GM19351 (cell line): Measurements from ENCODE around the gene PTEN.
"Not testable (repeated sequence)": the region's sequence is repeated elsewhere in the genome, so short reads cannot be mapped to it uniquely, and the experiment has no call there.

Experiments
- ATAC-seq: cut with Tn5 transposase; IDR thresholded peaks from one replicate; pipeline ENCODE4 v1.9.1; 2021; ENCODE audit warnings: mild to moderate bottlenecking, moderate library complexity; ENCODE audit not compliant: unreplicated experiment

PTEN gene

DNA sequence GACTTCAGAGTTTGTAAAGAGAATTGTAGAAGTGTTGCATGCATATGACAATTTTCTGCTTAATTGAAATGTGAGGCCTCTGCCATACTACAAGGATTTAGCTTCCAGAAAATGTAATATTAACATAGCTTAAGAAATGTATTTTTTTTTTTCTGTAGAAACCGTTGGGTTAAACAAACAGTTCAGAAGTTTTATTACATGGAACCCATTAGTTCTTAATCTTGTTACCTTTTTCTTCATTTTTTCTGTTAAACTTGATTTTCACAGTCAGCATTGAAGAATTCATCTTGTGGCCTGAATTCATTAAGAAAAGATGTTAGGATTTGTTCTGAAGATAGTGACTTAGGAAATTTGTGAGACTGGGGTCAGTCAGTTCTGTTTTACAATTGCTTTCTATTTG, 4.9 kb downstream of the PTEN start:
- no peak for ATAC-seq

DNA sequence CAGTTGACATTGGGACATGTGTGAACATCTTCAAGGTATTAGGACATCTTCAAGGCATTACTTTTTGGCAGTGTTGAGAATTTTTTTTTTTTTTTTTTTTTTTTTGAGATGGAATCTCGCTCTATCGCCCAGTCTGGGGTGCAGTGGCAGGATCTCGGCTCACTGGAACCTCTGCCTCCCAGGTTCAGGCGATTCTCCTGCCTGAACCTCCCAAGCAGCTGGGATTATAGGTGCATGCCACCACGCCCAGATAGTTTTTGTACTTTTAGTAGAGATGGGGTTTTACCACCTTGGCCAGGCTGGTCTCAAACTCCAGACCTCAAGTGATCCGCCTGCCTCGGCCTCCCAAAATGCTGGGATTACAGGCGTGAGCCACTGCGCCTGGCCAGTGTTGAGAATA, 5.7 kb downstream of the PTEN start:
- ATAC-seq, result not testable (repeated sequence)

DNA sequence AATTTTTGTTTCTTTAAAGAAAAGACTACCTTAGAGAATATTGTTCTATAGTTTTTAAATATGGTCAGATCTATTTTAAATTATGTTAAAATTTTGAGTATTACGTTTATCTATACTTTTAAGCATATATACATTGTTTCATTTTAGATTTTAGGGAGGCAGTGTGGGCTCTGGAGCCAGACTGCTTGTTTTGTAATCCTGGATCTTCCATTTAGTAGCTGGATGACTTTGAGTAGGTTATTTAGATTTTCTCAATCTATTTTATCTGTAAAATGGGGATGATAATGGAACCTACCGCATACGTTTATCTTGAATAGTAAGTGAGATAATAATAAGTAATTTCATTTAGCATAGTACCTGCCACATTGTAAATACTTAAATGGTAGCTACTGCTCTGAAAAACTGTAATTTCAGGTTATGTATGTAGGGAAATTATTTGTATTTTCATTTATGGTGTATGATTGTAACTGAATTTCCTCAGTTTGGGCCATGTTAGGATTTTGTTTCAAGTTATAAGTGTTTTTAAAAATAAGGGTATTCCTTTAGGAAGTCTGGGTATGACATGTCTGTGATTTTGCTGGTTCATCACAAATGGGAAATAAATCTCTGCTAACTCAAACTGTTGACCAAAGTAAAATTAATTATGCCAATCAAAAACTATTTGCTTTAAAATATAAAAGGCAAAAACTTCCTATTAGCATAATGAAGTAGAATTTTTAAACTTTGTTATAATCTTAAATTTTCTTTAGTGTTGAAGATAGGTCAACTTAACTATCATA, 6.5 kb downstream of the PTEN start:
- no peak for ATAC-seq

DNA sequence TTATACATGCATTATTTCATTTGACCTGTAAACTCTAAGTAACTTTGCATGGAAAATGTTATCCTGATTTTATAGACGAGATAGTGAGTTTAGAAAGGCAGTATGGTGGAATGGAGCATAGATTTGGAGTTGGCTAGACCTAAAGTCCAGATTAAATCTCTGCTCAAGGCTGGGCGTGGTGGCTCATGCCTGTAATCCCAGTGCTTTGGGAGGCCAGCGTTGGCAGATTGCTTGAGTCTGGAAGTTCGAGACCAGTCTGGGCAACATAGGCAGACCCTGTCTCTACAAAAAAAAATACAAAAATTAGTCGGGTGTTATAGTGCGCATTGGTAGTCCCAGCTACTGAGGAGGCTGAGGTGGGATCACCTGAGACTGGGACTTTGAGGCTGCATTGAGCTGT, 9.4 kb downstream of the PTEN start:
- ATAC-seq, result no peak

DNA sequence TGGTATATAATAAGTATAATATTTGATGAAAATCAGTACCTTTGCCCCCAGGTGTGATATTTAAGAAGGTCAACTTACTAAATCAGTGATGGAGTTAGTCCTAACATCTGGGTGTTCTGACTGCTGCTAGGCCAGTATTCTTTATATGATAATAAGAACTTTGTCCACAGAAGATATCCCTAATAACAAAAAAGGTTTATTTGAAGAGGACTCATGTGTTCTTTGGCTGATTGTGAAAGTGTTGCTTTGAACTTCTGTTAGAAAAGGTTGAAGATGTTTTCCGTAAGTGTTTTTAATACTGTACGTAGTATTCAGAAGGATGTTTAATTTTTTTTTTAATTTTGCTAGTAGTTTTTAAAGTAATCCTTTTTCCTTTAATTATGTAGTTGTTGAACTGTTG, 10.2 kb downstream of the PTEN start:
- no peak for ATAC-seq

DNA sequence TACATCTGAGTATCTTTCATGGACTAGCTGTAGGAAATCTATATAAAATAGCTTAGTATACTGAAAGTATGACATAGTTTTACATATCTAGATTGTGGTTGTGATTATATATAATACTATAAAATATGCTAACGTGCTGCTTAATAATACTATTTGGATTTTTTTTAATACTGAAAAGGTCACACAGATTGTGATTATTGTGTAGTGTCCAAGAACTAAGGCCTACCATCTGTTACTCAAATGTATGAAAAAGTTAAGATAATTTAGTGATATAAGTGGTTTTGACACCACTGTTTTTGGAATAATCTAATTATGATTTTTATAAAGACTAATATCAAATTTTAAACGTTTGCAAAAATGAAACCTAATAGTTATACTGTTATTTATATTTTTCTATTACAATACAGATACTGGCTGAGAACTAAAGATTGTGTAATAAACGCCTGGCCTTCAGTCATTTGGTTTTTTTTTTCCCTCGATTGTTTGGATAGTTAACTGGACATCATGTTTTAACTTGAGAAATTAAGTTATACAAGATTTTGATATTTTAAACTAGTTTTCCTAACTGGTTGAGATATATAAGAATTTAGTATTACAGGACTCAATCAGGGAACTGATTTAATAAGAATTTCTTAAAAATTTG, 12.6 kb downstream of the PTEN start:
- ATAC-seq, result no peak

DNA sequence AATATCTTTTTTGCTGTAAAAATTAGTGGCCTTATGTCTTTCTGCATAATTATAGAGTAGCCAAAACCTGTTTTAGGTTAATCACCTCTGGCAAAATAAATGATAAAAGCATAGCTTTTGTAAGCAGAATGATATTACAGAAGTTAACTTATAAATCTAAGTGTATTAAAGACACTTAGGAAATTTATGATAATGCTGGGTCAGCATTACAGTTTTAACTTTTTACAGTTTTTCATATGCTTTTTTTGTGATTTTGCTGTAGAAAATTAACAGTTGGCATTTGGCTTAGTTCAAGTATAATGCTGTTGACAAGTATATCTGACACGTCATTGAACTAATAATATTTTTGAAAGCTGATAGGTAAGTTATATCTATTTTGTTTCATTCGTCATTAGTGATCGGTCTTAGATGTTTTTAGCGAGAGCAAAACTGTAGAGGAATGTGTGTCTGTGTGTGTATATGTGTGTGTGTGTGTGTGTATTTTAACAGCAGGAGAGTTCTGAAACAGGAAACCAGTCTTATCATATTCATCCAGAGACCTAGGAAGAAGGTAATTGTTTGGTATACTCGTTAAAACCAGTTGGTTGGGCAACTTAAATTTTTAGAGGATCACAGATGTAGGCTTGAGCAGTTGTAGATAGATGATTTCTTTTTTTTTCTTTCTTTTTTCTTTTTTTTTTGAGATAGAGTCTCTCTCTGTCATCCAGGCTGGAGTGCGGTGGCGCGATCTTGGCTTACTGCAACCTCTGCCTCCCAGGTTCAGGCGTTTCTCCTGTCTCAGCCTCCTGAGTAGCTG, 15.4 kb downstream of the PTEN start:
- ATAC-seq, result no peak

DNA sequence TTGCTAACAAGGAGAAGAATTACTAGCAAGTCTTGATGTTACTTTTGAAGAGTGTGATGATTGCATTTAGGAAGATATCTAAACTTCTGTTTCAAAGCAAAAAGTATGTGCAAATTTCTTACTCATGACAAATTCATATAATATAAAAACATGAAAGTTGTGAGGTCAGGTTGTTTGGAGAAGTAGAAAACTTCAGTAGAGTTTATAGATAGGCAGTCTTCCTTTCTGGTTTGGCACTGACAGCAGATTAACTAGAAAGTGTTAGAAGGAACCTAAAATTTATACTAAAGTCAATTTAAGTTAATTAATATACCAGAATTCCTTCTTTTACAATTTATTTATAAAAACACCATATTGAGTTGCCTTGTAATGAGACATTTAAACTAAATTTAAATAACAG, 16.9 kb downstream of the PTEN start:
- ATAC-seq, result no peak

DNA sequence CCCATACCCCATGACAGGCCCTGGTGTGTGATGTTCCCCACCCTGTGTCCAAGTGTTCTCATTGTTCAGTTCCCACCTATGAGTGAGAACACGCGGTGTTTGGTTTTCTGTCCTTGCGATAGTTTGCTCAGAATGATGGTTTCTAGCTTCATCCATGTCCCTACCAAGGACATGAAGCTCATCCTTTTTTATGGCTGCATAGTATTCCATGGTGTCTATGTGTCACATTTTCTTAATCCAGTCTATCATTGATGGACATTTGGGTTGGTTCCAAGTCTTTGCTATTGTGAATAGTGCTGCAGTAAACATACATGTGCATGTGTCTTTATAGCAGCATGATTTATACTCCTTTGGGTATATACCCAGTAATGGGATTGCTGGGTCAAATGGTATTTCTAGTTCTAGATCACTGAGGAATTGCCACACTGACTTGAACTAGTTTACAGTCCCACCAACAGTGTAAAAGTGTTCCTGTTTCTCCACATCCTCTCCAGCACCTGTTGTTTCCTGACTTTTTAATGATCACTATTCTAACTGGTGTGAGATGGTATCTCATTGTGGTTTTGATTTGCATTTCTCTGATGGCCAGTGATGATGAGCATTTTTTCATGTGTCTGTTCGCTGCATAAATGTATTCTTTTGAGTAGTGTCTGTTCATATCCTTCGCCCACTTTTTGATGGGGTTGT, 18.1 kb downstream of the PTEN start:
- not testable (repeated sequence) for ATAC-seq

DNA sequence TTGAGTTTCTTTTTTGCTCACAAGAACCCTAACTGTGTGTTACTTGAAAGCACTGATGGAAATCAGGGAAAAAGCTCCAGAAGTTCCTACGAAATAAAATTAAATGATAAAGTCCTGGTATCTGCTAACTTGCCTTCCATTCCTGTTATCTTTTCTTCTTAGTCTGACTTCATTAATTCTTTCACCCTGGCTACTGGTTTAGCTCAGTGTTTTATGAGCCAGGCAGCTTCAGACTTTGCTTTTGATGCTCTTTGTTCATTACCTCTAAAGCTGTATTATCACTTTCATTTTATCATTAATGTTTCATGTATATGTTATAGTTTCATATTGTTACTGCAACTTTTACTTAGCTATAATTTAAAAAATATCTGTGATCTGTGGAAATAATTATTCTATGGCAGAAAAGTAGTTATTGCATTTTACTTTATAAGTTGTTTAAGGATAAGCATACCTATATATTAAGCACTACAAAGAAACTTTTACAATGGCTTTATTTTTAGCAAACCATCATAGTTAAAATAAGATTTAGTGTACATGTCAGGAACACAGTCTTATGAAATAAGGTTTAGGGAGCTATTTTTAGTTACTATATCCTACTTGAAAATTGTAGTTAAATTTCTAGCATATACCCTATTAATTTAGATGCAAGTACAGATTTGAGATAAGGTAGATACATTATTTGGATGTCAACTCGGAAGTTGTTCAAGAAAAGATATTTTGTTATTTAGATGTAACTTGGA, 19.3 kb downstream of the PTEN start:
- ATAC-seq, result no peak

DNA sequence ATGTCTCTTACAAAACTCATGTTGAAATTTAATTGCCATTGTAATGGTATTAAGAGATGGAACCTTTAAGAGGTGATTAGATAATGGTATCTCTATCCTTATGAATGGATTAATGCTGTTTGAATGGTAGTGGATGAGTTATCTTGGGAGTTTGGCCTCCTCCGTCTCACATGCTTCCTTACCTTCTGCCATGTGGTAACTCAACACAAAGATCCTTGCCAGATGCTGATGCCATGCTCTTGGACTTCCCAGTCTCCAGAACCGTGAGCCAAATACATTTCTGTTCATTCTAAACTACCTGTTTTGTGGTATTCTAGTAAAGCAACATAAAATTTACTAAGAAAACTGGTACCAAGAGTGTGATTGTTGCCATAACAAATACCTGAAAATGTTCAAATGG, 23.2 kb downstream of the PTEN start:
- ATAC-seq, result no peak

DNA sequence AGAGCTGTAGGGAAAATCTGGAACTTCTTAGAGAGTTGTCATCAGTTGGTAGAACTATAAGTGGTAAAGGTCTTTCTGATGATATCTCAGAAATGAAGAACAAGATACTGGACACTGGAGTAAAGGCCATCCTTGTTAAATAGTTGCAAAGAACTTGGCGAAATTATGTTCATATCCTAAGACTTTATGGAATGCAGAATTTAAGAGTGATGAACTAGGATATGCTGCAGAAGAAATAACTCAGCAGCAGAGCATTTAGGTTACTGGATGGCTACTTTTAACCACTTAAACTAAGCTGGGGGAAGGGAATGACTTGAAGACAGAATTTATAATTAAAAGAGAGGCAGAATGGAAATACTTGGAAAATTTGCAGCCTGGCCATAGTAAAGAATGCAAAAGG, 23.7 kb downstream of the PTEN start:
- ATAC-seq, result no peak

DNA sequence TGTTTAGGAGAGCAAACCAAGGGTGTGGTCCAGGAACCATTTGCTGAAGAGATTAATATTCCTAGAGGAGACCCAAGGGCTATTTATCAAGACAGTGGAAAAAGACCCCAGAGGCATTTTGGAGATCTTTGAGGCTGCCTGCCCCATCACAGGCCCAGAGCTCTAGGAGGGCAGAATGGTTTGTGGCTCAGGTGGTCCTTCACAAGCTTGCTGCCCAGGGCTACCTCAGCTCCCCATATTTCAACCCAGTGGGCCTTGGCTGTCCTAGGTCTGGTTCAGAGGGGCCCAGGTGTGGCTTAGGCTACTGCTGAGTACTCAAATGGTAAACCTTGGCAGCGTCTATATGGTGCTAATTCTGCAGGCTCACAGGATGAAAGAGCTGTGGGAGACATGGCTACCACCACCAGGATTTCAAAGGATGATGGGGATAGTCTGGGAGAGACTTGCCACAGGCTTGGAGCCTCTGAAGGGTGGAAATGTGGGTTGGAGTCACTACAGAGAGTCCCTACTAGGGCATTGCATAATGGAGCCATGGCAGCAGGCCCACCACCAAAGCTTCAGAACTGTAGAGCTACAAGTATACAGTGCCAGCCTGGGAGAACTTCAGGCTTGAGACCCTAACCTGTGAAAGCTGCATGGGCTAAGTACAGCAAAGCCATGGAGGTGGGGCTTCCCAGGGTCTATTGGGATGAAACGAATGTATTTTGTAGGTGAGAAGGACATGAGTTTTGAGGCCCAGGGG, 24.3 kb downstream of the PTEN start:
- ATAC-seq, result no peak

DNA sequence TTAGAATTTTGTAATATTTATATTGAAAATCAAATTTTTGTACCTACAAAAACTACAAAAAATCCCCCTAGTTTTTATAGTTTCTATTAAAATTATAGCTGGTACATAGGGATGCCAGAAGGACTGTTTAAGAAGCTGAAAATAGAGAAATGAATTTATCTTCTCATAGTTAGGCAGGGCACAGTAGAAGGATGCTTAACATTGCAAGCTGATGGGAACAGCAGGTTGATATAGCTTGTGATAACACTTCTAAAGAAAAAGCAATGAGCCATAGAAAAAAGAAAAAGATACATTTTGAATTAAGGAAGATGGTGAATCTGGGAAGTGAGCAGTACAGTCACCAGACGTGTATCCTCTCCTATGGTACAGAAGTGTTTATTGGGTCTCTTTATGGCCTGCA, 32.0 kb downstream of the PTEN start:
- ATAC-seq, result no peak

DNA sequence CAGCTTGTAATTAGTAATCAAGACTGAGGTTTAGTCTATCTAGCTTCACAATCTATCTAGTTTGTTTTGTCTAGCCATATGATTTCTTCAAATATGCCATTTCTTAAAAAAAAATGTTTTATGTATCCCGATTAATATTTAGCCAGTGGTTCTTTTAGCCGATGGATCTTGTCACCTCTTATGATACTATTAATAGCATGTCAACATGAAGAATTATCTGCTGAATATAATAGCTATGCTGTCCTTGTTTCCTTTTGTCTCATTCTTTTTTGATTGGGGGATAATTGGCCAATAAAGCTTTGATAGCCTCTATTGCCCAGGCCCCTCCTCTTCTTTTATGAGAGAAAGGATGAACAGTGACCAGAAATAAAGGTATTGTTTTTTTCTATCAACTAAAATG, 32.8 kb downstream of the PTEN start:
- no peak for ATAC-seq

DNA sequence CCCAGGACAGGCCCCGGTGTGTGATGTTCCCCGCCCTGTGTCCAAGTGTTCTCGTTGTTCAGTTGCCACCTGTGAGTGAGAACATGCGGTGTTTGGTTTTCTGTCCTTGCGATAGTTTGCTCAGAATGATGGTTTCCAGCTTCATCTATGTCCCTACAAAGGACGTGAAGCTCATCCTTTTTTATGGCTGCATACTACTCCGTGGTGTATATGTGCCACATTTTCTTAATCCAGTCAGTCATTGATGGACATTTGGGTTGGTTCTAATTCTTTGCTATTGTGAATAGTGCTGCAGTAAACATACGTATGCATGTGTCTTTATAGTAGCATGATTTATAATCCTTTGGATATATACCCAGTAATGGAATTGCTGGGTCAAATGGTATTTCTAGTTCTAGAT, 34.5 kb downstream of the PTEN start:
- not testable (repeated sequence) for ATAC-seq

DNA sequence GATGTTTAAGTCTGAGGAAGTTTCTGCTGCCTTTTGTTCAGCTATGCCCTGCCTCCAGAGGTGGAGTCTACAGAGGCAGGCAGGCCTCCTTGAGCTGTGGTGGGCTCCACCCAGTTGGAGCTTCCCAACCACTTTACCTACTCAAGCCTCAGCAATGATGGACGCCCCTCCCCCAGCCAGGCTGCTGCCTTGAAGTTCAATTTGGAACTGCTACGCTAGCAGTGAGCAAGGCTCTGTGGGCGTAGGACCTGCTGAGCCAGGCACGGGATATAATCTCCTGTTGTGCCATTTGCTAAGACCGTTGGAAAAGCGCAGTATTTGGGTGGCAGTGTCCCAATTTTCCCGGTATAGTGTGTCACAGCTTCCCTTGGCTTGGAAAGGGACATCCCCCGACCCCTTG, 40.0 kb downstream of the PTEN start:
- ATAC-seq, result not testable (repeated sequence)

DNA sequence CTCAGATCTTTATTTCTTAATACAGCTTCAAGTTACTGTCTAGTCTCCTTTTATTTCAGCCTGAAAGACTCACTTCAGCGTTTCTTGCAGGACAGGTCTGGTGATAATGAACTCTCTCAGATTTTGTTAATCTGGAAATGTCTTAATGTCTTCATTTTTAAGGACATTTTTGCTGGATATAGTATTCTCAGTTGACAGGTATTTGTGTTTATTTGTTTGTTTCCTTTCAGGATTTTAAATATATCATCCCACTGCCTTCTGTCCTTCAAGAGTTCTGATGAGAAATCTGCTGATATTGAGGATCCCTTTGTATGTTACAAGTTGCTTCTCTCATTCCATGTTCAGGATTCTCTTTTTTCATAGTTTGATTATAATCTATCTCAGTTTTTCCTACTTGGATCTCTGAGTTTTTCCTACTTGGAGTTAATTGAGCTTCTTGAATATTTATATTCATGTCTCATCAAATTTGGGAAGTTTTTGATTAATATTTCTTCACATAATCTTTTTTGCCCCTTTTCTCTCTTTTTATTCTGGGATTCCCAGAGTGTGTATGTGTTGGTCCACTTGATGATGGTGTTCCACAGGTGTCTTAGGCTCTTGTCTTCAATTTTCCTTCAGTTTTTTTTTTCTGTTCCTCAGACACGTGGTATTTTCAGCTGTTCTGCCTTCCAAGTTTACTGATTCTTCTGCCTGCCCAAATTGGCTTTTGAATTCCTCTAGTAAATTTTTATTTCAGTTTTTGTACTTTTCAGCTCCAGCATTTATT, 49.9 kb downstream of the PTEN start:
- ATAC-seq, result no peak

DNA sequence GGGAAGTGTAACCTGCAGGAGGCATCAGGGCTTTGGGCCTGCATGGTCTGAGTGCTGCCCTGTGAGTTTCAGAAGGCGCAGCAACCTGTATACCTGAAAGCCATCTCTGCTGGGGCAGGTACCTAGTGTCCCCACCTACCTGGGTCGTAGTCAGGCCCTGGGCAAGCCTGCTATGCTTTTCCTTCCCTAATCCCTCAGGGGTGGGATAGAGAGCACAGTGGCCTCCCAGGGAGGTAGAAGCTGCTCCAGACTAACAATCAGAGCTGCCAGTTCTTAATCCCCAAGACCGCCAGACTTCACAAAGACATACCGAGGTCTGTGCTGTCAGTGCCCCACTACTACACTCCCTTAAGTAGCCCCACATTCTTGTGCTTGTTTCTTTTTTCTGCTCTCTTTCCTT, 52.0 kb downstream of the PTEN start:
- ATAC-seq, result no peak
